HL-60 (cell line): ENCODE data around the gene BMP7.

Experiments
- DNase-seq, 2 experiments: peaks; one replicate each; pipeline ENCODE4 v3.0.0-alpha.2; 2010 to 2020; ENCODE audit warnings: low read depth in 1 of 2, low spot score in 1 of 2
- H3K27ac ChIP-seq: fragments of 250-450 bp; sonication (Bioruptor Pico); replicated peaks from 2 replicates; pipeline ENCODE4 v1.5.1; 2020; ENCODE audit warnings: mild to moderate bottlenecking, moderate library complexity
- H3K27me3 ChIP-seq: fragments of 250-450 bp; sonication (Bioruptor Pico); 2 replicates; pipeline ENCODE4 v1.5.1; 2021; ENCODE audit warnings: mild to moderate bottlenecking, moderate library complexity; ENCODE audit not compliant: insufficient read depth, poor library complexity, severe bottlenecking
- H3K4me3 ChIP-seq: replicated peaks from 2 replicates; pipeline ENCODE4 v1.5.1; 2011; ENCODE audit warnings: mild to moderate bottlenecking, control low read depth, low read length; ENCODE audit not compliant: insufficient read depth
- GABPA ChIP-seq: IDR thresholded peaks from 2 replicates; pipeline ENCODE4 v1.6.1; 2012; ENCODE audit warnings: low read depth
- POLR2AphosphoS5 ChIP-seq: IDR thresholded peaks from 2 replicates; pipeline ENCODE4 v1.6.1; 2012; ENCODE audit warnings: low read depth
- SPI1 ChIP-seq: IDR thresholded peaks from 2 replicates; pipeline ENCODE4 v1.6.1; 2012; ENCODE audit warnings: low read depth, mild to moderate bottlenecking, borderline replicate concordance
- TF ChIP-seq, protein P1 (sequence below): IDR thresholded peaks from one replicate; pipeline ENCODE4 v1.5.1; 2011; ENCODE audit warnings: low read length, control low read depth, inconsistent platforms; ENCODE audit not compliant: insufficient read depth
- TF ChIP-seq, protein P2 (sequence below): IDR thresholded peaks from 2 replicates; pipeline ENCODE4 v1.6.1; 2012; ENCODE audit warnings: low read depth; ENCODE audit not compliant: insufficient replicate concordance

The BMP7 gene

GRCh38 chr20:57291003-57291402 lies 24.6 kb upstream of the BMP7 start:
- Histone ChIP-seq H3K27me3 (peaks cover 9% of the 10 kb centered on the region), H3K27ac (no peak overlapping the region), H3K4me3 (no peak overlapping the region)
- TF ChIP-seq SPI1 (no peak), POLR2AphosphoS5 (no peak), GABPA (no peak)
- TF ChIP-seq, protein P1, sequence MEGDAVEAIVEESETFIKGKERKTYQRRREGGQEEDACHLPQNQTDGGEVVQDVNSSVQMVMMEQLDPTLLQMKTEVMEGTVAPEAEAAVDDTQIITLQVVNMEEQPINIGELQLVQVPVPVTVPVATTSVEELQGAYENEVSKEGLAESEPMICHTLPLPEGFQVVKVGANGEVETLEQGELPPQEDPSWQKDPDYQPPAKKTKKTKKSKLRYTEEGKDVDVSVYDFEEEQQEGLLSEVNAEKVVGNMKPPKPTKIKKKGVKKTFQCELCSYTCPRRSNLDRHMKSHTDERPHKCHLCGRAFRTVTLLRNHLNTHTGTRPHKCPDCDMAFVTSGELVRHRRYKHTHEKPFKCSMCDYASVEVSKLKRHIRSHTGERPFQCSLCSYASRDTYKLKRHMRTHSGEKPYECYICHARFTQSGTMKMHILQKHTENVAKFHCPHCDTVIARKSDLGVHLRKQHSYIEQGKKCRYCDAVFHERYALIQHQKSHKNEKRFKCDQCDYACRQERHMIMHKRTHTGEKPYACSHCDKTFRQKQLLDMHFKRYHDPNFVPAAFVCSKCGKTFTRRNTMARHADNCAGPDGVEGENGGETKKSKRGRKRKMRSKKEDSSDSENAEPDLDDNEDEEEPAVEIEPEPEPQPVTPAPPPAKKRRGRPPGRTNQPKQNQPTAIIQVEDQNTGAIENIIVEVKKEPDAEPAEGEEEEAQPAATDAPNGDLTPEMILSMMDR, result no peak
- TF ChIP-seq, protein P2, sequence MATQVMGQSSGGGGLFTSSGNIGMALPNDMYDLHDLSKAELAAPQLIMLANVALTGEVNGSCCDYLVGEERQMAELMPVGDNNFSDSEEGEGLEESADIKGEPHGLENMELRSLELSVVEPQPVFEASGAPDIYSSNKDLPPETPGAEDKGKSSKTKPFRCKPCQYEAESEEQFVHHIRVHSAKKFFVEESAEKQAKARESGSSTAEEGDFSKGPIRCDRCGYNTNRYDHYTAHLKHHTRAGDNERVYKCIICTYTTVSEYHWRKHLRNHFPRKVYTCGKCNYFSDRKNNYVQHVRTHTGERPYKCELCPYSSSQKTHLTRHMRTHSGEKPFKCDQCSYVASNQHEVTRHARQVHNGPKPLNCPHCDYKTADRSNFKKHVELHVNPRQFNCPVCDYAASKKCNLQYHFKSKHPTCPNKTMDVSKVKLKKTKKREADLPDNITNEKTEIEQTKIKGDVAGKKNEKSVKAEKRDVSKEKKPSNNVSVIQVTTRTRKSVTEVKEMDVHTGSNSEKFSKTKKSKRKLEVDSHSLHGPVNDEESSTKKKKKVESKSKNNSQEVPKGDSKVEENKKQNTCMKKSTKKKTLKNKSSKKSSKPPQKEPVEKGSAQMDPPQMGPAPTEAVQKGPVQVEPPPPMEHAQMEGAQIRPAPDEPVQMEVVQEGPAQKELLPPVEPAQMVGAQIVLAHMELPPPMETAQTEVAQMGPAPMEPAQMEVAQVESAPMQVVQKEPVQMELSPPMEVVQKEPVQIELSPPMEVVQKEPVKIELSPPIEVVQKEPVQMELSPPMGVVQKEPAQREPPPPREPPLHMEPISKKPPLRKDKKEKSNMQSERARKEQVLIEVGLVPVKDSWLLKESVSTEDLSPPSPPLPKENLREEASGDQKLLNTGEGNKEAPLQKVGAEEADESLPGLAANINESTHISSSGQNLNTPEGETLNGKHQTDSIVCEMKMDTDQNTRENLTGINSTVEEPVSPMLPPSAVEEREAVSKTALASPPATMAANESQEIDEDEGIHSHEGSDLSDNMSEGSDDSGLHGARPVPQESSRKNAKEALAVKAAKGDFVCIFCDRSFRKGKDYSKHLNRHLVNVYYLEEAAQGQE, result no peak
- DNase-seq, result no peak

GRCh38 chr20:57290178-57290484 lies 23.7 kb upstream of the BMP7 start:
- no peak overlapping the region for H3K27ac ChIP-seq
- no peak for TF ChIP-seq POLR2AphosphoS5
- H3K27me3 ChIP-seq, result peaks cover 9% of the 10 kb centered on the region
- no peak overlapping the region for H3K4me3 ChIP-seq
- DNase-seq, result no peak

- Histone ChIP-seq H3K4me3 (no peak overlapping the region), H3K27me3 (peaks cover 9% of the 10 kb centered on the region), H3K27ac (no peak overlapping the region)
- DNase-seq, result no peak
- TF ChIP-seq POLR2AphosphoS5, result no peak
- TF ChIP-seq GABPA, result no peak
These were observed 23.1 kb upstream of the BMP7 start for GRCh38 chr20:57289391-57290177.

DNA sequence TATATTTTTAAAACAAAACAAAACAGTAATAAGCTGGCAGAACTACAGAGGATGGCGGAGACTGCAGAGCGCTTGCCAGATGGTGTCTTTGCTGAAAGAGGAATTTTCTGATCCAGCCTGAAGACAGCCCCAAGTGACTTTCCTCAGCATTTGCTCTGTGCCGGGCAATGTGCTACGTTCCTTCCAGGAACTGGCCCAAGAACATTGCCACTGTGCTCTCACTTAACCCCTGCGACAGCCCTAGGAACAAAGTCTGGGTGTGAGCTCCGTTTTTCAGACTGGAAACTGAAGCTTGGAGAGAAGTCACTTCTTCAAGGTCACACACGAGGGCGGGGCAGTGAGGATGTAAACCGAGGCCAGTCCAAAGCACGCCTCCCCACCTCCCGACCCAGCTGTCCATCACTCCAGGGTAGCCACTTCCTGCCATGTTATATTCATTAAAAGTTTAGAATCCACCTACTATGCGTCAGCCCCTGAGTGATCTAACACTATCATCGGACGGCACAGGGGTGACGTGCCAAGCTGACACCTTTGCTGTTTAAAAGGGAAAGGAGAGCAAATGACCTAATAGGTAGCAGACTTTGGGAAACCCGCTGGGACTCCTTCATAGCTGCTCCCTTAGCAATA lies 22.3 kb upstream of the BMP7 start:
- Histone ChIP-seq H3K27me3 (peaks cover 13% of the 10 kb centered on the region), H3K27ac (no peak overlapping the region), H3K4me3 (no peak overlapping the region)
- no peak for DNase-seq
- TF ChIP-seq SPI1 (no peak), GABPA (no peak), POLR2AphosphoS5 (no peak)
- TF ChIP-seq, protein P1, result no peak
- TF ChIP-seq, protein P2, result no peak

DNA sequence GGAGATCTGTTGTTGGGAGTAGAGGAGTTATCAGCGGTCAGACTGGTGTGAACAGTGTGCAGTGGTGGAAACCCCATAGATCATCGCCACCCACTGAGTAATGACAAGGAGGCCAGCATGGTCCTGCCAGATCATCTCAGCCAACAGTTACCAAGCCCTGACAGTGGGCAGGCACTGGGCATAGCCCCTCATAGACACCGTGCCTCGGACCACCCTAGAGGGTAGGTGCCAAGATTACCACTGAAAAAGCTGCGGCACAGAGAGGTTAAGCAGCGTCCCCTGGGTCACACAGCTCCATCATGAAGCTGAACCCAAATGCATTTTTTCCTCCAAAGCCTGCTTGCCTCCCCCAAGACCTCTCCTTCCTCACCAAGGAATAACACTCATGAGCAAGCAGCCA lies 21.5 kb upstream of the BMP7 start:
- Histone ChIP-seq H3K27me3 (peaks cover 18% of the 10 kb centered on the region), H3K27ac (no peak overlapping the region), H3K4me3 (no peak overlapping the region)
- DNase-seq, result no peak
- no peak for TF ChIP-seq GABPA
- TF ChIP-seq POLR2AphosphoS5, result no peak
- no peak for TF ChIP-seq SPI1
- TF ChIP-seq, protein P1, result no peak
- TF ChIP-seq, protein P2, result no peak
